Brain microvascular endothelial cell (primary cell): ENCODE data around the gene UNKL.

Source experiments
- DNase-seq: peaks from one replicate; pipeline ENCODE4 v3.0.0-alpha.2; 2020
- H3K27ac ChIP-seq: fragments of 250-450 bp; sonication (Bioruptor Pico); 2 replicates; pipeline ENCODE4 v1.5.1; 2020; ENCODE audit warnings: mild to moderate bottlenecking, moderate library complexity
- H3K27me3 ChIP-seq: fragments of 250-450 bp; sonication (Bioruptor Pico); replicated peaks from 2 replicates; pipeline ENCODE4 v1.5.1; 2020; ENCODE audit warnings: mild to moderate bottlenecking
- H3K36me3 ChIP-seq: fragments of 250-450 bp; sonication (Bioruptor Pico); replicated peaks from 2 replicates; pipeline ENCODE4 v1.5.1; 2020; ENCODE audit warnings: mild to moderate bottlenecking
- H3K4me3 ChIP-seq: 2 replicates; pipeline ENCODE4 v1.5.1; 2011; ENCODE audit warnings: low read depth, mild to moderate bottlenecking, control low read depth, low read length, moderate library complexity
- in situ Hi-C: cut with HindIII; loops from 2 replicates; pipeline ENCODE4 v1.10.0; 2017; ENCODE audit warnings: low sequenced_read_pairs, low pct_ligation_motif_present
- TF ChIP-seq, protein P1 (sequence below): IDR thresholded peaks from 2 replicates; pipeline ENCODE4 v1.5.1; 2011; ENCODE audit warnings: low read depth, mild to moderate bottlenecking, moderate library complexity, low read length, control low read depth, inconsistent platforms; ENCODE audit errors: missing control alignments

The UNKL gene

GRCh38 chr16:1430214-1430758 lies 15.8 kb upstream of the UNKL start:
- TF ChIP-seq, protein P1, sequence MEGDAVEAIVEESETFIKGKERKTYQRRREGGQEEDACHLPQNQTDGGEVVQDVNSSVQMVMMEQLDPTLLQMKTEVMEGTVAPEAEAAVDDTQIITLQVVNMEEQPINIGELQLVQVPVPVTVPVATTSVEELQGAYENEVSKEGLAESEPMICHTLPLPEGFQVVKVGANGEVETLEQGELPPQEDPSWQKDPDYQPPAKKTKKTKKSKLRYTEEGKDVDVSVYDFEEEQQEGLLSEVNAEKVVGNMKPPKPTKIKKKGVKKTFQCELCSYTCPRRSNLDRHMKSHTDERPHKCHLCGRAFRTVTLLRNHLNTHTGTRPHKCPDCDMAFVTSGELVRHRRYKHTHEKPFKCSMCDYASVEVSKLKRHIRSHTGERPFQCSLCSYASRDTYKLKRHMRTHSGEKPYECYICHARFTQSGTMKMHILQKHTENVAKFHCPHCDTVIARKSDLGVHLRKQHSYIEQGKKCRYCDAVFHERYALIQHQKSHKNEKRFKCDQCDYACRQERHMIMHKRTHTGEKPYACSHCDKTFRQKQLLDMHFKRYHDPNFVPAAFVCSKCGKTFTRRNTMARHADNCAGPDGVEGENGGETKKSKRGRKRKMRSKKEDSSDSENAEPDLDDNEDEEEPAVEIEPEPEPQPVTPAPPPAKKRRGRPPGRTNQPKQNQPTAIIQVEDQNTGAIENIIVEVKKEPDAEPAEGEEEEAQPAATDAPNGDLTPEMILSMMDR, result no peak
- no peak for DNase-seq
- no peaks in the 10 kb centered on the region for H3K36me3 ChIP-seq
- no peak overlapping the region for H3K4me3 ChIP-seq
- peaks cover 7% of the 10 kb centered on the region for H3K27me3 ChIP-seq
- in situ Hi-C loops, result no loop called here
- H3K27ac ChIP-seq, result no peak overlapping the region

GRCh38 chr16:1429631-1430030 lies 15.1 kb upstream of the UNKL start:
- H3K27ac ChIP-seq, result no peak overlapping the region
- DNase-seq, result no peak
- H3K27me3 ChIP-seq, result peaks cover 7% of the 10 kb centered on the region
- H3K4me3 ChIP-seq, result no peak overlapping the region
- TF ChIP-seq, protein P1, result no peak
- H3K36me3 ChIP-seq, result no peaks in the 10 kb centered on the region
- in situ Hi-C loops, result no loop called here

DNA sequence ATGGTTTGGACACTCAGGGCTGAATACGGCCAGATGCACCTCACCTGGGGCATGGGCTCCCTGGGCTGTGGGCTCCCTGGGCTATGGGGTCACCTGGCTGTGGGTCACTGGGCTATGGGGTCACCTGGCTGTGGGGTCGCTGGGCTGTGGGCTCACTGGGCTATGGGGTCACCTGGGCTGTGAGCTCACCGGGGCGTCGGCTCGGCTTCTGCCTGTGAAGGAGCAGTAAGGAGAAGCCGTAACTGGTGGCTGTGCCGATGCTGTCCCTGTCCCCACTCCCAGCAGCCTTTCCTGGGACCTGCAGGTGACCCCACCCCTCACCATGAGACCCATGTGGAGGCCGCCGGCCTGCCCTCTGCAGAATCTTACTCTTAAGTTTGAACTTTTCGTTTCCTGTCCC lies 14.5 kb upstream of the UNKL start:
- peaks cover 7% of the 10 kb centered on the region for H3K27me3 ChIP-seq
- in situ Hi-C loops, result no loop called here
- no peak for DNase-seq
- H3K27ac ChIP-seq, result no peak overlapping the region
- H3K4me3 ChIP-seq, result no peak overlapping the region
- H3K36me3 ChIP-seq, result no peaks in the 10 kb centered on the region
- TF ChIP-seq, protein P1, result no peak

DNA sequence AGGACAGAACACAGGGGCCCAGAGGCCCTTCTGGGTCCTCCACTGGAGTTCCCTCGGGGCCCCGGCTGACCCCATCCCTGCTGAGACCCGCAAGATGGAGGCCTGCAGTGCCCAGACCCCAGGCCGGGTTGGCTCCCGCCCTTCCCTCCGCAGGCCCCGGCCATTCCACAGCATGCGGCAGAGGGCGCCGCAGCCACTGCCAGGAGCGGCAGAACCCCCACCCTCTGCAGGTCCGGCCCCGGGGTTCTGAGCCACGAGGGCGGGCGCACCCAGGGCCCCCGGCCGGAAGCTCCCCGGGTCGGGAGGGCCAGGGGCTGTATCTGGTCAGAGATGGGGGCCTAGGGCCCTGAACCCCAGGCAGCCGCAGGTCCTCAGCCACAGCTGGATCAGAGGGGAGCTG lies 14.0 kb upstream of the UNKL start:
- TF ChIP-seq, protein P1, result peak; percentile 61

GRCh38 chr16:1427473-1428461 lies 13.3 kb upstream of the UNKL start:
- Histone ChIP-seq H3K36me3 (no peaks in the 10 kb centered on the region), H3K27me3 (peaks cover 4% of the 10 kb centered on the region), H3K27ac (no peak overlapping the region), H3K4me3 (no peak overlapping the region)
- TF ChIP-seq, protein P1, result no peak
- in situ Hi-C loops, result no loop called here
- DNase-seq, result no peak

More for the DNA sequence above, 14.0 kb upstream of the UNKL start:
- in situ Hi-C loops, result no loop called here
- H3K36me3 ChIP-seq, result no peaks in the 10 kb centered on the region
- H3K4me3 ChIP-seq, result no peak overlapping the region
- no peak for DNase-seq
- H3K27ac ChIP-seq, result no peak overlapping the region
- peaks cover 7% of the 10 kb centered on the region for H3K27me3 ChIP-seq
